Loucy (cell line): ENCODE measurements around the gene CDH4.
A peak's percentile ranks its signal among the peaks of the same experiment; 100 is the strongest.

Experiments
- CTCF ChIP-seq: fragments of 200-600 bp; sonication (generic); conservative IDR thresholded peaks from 2 replicates; pipeline ENCODE4 v1.5.1; 2014; ENCODE audit warnings: mild to moderate bottlenecking, antibody characterized with exemption, low read length
- EZH2phosphoT487 ChIP-seq: fragments of 200-600 bp; IDR thresholded peaks from 2 replicates; pipeline ENCODE4 v1.6.1; 2018; ENCODE audit warnings: antibody characterized with exemption, mild to moderate bottlenecking, moderate library complexity, borderline replicate concordance

GRCh38 chr20:61797200-61797599, 545.1 kb downstream of the CDH4 start:
- TF ChIP-seq CTCF (peak; percentile 30; the same call in 1 of the 2 replicates), EZH2phosphoT487 (no peak)
